ENCODE measurements around the gene TPST2. TPM values are rescaled to one million over a fixed set of nuclear protein-coding genes. Genes with fewer than 3 reads are reported as not detected.
A peak's percentile ranks its signal among the peaks of the same experiment; 100 is the strongest.

The TPST2 gene
- total RNA-seq, 1 experiment from 2014 or later: 50.1 TPM

DNA sequence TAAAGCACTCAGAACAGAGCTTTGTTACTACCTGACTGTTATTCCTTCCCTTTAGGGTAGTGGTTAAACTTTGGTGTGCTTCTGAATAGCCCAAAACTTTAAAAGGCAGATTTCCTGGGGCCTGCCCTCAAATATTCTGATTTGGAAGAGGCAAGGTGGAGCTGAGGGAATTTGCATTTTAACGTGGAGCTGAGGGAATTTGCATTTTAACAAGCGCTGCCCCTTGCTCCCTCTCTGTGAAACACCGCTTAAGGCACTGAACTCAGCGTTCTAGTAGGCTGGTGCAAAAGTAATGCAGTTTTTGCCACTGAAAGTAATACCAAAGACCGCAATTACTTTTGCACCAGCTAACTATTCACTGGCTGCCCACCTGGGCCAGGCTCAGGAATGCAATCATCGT, 35.0 kb downstream of the TPST2 start:
- peaks cover 21% of the 10 kb centered on the region for H3K4me1 ChIP-seq (ENCODE audit: insufficient read depth, low read length)
- H3K36me3 Mint-ChIP-seq (ENCODE audit: insufficient read depth in 1 of 3, low read depth in 3 of 3): peaks cover 3 to 7% (median 4%) of the 10 kb centered on the region in 3 experiments; a peak in 4 of 7 replicates
- no peak overlapping the region for H4K5ac ChIP-seq (ENCODE audit: insufficient read length, low read depth, low read length)
- no CpG with 5 or more reads among the region's 6 CpGs for WGBS (ENCODE audit: extremely low coverage, insufficient read length, low lambda C conversion rate)
- peaks cover 3% of the 10 kb centered on the region for H4K20me1 ChIP-seq (ENCODE audit: control insufficient read depth, insufficient read depth, insufficient read length)
- no peak overlapping the region for H3T11ph ChIP-seq (ENCODE audit: low read length)
- no peak overlapping the region for H4K91ac ChIP-seq (ENCODE audit: insufficient read length, low read depth, low read length)
- TF ChIP-seq, protein P1, sequence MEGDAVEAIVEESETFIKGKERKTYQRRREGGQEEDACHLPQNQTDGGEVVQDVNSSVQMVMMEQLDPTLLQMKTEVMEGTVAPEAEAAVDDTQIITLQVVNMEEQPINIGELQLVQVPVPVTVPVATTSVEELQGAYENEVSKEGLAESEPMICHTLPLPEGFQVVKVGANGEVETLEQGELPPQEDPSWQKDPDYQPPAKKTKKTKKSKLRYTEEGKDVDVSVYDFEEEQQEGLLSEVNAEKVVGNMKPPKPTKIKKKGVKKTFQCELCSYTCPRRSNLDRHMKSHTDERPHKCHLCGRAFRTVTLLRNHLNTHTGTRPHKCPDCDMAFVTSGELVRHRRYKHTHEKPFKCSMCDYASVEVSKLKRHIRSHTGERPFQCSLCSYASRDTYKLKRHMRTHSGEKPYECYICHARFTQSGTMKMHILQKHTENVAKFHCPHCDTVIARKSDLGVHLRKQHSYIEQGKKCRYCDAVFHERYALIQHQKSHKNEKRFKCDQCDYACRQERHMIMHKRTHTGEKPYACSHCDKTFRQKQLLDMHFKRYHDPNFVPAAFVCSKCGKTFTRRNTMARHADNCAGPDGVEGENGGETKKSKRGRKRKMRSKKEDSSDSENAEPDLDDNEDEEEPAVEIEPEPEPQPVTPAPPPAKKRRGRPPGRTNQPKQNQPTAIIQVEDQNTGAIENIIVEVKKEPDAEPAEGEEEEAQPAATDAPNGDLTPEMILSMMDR (conservative IDR thresholded peaks at IDR 0.05): no peak
- H3K27me3 ChIP-seq (ENCODE audit: insufficient read depth, low read length): no peaks in the 10 kb centered on the region
- H3K9me3 Mint-ChIP-seq: no peaks in the 10 kb centered on the region; a peak in 1 of 5 replicates
- no peak overlapping the region for H2BK12ac ChIP-seq (ENCODE audit: insufficient read length, low read depth, low read length)
- no peak overlapping the region for H3K4me3 Mint-ChIP-seq
- H3K18ac ChIP-seq (ENCODE audit: insufficient read length, low read depth, low read length): no peak overlapping the region
- DNase-seq: peak; percentile 66
- H3K27ac Mint-ChIP-seq: peak overlapping the region; percentile 82 to 97 (median 83); a peak in 5 of 7 replicates
- H3K56ac ChIP-seq (ENCODE audit: insufficient read length, low read depth, low read length): no peak overlapping the region
- no peak overlapping the region for H3K9ac ChIP-seq (ENCODE audit: extremely low read depth, insufficient read length, low read length)
- H2BK15ac ChIP-seq (ENCODE audit: low read depth, low read length): no peak overlapping the region
- H3K79me1 ChIP-seq (ENCODE audit: insufficient read depth, low read depth, low read length, poor library complexity, severe bottlenecking): peaks cover 10% of the 10 kb centered on the region
- H3K27ac ChIP-seq (ENCODE audit: insufficient read length, low read depth, low read length): peak overlapping the region; percentile 58
- peaks cover 81 to 82% of the 10 kb centered on the region in 2 experiments for H3K4me1 Mint-ChIP-seq
- no peak overlapping the region for H2BK20ac ChIP-seq (ENCODE audit: low read depth, low read length, poor library complexity, severe bottlenecking)
- no peaks in the 10 kb centered on the region for H3K27me3 Mint-ChIP-seq (ENCODE audit: low read depth)
- no peak overlapping the region for H2AFZ ChIP-seq (ENCODE audit: low read length)
- H3K23me2 ChIP-seq (ENCODE audit: insufficient read length, low read depth, low read length, poor library complexity, severe bottlenecking): no peaks in the 10 kb centered on the region
- H2BK5ac ChIP-seq (ENCODE audit: insufficient read length, low read length): no peak overlapping the region
- no peak overlapping the region for H2AK5ac ChIP-seq (ENCODE audit: insufficient read length, low read length)
- no peak overlapping the region for H3K23ac ChIP-seq (ENCODE audit: insufficient read length, low read depth, low read length)
- H3K4ac ChIP-seq (ENCODE audit: low read depth, low read length): no peak overlapping the region
- H3K14ac ChIP-seq (ENCODE audit: insufficient read depth, low read length): no peak overlapping the region; the same call in 1 of the 2 replicates
- no peak overlapping the region for H2BK120ac ChIP-seq (ENCODE audit: low read depth, low read length, poor library complexity, severe bottlenecking)
- no peak overlapping the region for H4K8ac ChIP-seq (replicated peaks; ENCODE audit: insufficient read length, low read depth, low read length)
- H3K79me2 ChIP-seq (ENCODE audit: insufficient read depth, low read length): peaks cover 41% of the 10 kb centered on the region; the same call in 1 of the 2 replicates
- H3K4me2 ChIP-seq (ENCODE audit: insufficient read depth, insufficient read length, low read length): peak overlapping the region; percentile 10
- H3K9me3 ChIP-seq (ENCODE audit: control insufficient read depth, low read depth, low read length): no peaks in the 10 kb centered on the region

All from H9 (cell line).